Left ventricle myocardium inferior (tissue), 1 donor: ENCODE measurements around the gene HOXA6. TPM values are rescaled to one million over a fixed set of nuclear protein-coding genes. Genes with fewer than 3 reads are reported as not detected.

ENCODE experiments used
- DNase-seq: peaks from one replicate; pipeline ENCODE4 v3.0.0-alpha.2; 2020
- H3K27ac ChIP-seq: fragments of 200-600 bp; replicated peaks from 2 replicates; pipeline ENCODE4 v1.8.0; 2021
- H3K27me3 ChIP-seq: fragments of 200-600 bp; 2 replicates; pipeline ENCODE4 v1.8.0; 2021; ENCODE audit warnings: low read depth
- H3K36me3 ChIP-seq: fragments of 200-600 bp; 2 replicates; pipeline ENCODE4 v1.8.0; 2021
- H3K4me1 ChIP-seq: fragments of 200-600 bp; 2 replicates; pipeline ENCODE4 v1.8.0; 2021
- H3K4me3 ChIP-seq: fragments of 200-600 bp; 2 replicates; pipeline ENCODE4 v1.8.0; 2021; ENCODE audit warnings: mild to moderate bottlenecking, moderate library complexity
- H3K9me3 ChIP-seq: fragments of 200-600 bp; replicated peaks from 2 replicates; pipeline ENCODE4 v1.8.0; 2021
- intact Hi-C: fragments of 100-400 bp; cut with micrococcal nuclease; formaldehyde crosslinking; loops from one replicate; pipeline ENCODE4 v1.11.0; 2022
- total RNA-seq: library from RNA; stranded (reverse); fragmentation: NEBNext Ultra II Directional; extraction: Animal tissue kit (Norgen Biotek cat#: 25700); gene quantifications from one replicate; pipeline ENCODE4 v1.2.1, GENCODE V29; 2021
- TF ChIP-seq, protein P1 (sequence below): fragments of 200-600 bp; IDR thresholded peaks from 2 replicates; pipeline ENCODE4 v1.8.0; 2021; ENCODE audit warnings: antibody characterized with exemption, mild to moderate bottlenecking, borderline replicate concordance
- donor health status: DM: no; HTN: yes; CAD: no; lungs with severe emphysema.

The HOXA6 gene
- total RNA-seq, 1 donor from 2014 or later, result not detected

DNA sequence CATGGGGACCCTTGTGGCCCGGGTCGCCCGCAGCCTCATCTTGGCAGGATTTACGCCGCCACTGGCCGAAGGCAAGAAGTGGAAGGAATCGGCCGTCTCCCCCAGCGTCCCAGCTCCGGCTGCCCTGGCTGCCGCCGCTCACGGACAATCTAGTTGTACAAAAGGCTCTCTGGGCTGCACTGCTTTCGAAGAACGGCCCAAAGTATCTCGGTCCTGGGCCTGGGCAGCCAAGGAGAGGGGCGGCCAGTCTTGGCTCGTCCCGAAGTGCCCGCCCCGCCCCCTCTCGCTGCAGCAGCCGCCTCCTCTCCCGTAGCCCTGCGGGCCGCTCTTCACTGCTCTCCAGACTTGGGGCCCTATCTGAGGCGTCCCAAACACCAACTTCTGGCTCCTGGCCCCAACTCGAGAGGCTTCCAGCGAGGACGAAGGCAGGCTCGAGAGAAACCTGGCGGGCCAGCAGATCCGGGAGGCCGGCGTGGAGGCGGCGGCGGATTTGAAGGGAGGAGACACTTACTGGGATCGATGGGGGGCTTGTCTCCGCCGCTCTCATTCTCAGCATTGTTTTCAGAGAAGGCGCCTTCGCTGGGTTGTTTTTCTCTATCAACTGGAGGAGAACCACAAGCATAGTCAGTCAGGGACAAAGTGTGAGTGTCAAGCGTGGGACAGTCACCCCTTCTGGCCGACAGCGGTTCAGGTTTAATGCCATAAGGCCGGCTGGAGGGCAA is 17.0 kb upstream of the HOXA6 start:
- Histone ChIP-seq H3K4me3 (peak overlapping the region; percentile 54), H3K36me3 (no peaks in the 10 kb centered on the region), H3K27ac (no peak overlapping the region), H3K27me3 (peaks cover 100% of the 10 kb centered on the region), H3K4me1 (peaks cover 49% of the 10 kb centered on the region), H3K9me3 (no peaks in the 10 kb centered on the region)
- intact Hi-C loops, result loop anchor here (5.0 kb wide), 1 partner anchor 792 kb away; no protein-coding TSS in a partner anchor
- TF ChIP-seq, protein P1, sequence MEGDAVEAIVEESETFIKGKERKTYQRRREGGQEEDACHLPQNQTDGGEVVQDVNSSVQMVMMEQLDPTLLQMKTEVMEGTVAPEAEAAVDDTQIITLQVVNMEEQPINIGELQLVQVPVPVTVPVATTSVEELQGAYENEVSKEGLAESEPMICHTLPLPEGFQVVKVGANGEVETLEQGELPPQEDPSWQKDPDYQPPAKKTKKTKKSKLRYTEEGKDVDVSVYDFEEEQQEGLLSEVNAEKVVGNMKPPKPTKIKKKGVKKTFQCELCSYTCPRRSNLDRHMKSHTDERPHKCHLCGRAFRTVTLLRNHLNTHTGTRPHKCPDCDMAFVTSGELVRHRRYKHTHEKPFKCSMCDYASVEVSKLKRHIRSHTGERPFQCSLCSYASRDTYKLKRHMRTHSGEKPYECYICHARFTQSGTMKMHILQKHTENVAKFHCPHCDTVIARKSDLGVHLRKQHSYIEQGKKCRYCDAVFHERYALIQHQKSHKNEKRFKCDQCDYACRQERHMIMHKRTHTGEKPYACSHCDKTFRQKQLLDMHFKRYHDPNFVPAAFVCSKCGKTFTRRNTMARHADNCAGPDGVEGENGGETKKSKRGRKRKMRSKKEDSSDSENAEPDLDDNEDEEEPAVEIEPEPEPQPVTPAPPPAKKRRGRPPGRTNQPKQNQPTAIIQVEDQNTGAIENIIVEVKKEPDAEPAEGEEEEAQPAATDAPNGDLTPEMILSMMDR, result no peak
- DNase-seq, result peak; percentile 14

DNA sequence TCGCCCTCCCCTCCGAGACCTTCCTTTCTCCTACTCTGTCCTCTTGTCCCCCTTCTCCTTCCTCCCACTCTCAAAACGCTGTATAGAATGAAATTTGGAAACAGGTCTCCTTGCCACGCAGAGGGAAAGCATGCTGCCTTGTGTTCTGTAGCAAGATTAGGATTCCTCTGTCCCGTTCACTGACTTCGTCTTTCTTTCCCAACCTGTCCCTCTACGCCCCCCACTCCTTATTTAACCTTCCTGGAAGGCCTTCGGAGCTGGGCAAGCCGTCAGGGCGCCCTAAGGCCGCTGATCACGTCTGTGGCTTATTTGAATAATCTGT is 16.4 kb upstream of the HOXA6 start:
- DNase-seq, result no peak
- Histone ChIP-seq H3K4me1 (peaks cover 46% of the 10 kb centered on the region), H3K4me3 (peak overlapping the region; percentile 54), H3K9me3 (no peaks in the 10 kb centered on the region), H3K36me3 (no peaks in the 10 kb centered on the region), H3K27me3 (peaks cover 100% of the 10 kb centered on the region), H3K27ac (no peak overlapping the region)
- TF ChIP-seq, protein P1, result no peak
- intact Hi-C loops, result loop anchor here (5.0 kb wide), 1 partner anchor 792 kb away; no protein-coding TSS in a partner anchor

DNA sequence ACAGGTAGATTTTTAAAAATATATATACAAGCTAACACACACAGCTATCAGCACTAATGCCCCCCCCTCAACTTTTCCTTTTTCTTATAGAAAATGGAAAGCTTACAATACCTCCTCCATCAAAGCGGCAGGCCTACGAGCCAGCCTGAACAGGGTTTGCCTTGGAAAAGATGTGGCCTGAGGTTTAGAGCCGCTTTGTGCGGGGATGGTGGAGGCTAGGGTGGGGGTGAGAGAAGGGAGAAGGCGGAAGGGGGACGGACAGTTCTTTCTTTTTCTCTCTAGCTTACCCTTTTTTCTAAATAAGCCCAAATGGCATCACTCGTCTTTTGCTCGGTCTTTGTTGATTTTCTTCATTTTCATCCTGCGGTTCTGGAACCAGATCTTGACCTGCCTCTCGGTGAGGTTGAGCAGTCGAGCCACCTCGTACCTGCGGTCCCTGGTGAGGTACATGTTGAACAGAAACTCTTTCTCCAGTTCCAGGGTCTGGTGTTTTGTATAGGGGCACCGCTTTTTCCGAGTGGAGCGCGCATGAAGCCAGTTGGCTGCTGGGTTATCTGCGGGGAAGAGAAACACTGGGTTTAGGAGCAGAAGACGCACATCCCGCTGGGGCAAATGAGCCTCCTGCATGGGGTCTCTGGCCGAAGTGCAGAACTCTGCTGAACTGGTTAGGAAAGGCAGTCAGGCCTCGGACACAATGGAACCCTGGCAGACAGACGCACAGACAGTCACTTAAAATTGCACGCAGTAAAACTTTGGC is 15.9 kb upstream of the HOXA6 start:
- Histone ChIP-seq H3K27me3 (peaks cover 100% of the 10 kb centered on the region), H3K27ac (no peak overlapping the region), H3K36me3 (no peaks in the 10 kb centered on the region), H3K9me3 (no peaks in the 10 kb centered on the region), H3K4me3 (no peak overlapping the region), H3K4me1 (peaks cover 46% of the 10 kb centered on the region)
- TF ChIP-seq, protein P1, result no peak
- intact Hi-C loops, result loop anchor here (5.0 kb wide), 1 partner anchor 791 kb away; no protein-coding TSS in a partner anchor
- peak; percentile 9 for DNase-seq

DNA sequence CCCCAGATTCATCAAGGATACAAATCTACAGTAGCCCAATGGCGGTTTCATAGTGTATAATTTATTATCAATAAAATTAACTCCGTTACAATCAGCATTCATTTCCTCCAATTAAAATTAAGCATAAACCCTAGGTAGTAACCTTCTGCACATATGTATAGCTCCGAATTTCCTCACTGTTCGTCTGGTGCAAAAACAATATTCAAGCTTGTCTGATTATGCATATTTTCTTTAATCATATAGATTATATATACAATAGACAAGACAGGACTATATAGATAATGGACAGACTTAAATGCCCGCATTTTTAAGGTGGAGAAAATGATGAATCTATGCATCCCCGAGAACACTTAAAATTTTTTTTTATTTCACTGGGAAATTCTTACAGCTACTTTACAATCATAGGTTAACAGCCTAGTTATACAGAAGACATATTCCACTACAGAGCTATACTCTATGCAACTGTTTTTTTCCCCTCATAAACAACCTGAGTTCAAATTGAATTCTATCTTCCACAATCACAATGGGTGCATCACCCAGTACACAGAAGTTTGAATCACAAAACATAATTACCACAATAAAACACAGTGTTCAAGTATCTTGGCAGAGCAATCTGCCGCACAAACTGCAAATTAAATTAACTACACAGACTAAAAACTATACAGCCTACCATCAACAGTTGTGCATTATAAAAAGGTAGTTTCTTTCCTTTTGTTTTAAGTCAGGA is 15.2 kb upstream of the HOXA6 start:
- Histone ChIP-seq H3K9me3 (no peaks in the 10 kb centered on the region), H3K4me3 (no peak overlapping the region), H3K36me3 (no peaks in the 10 kb centered on the region), H3K27me3 (peaks cover 100% of the 10 kb centered on the region), H3K27ac (no peak overlapping the region), H3K4me1 (peaks cover 46% of the 10 kb centered on the region)
- no peak for DNase-seq
- intact Hi-C loops, result loop anchor here (5.0 kb wide), 1 partner anchor 790 kb away; no protein-coding TSS in a partner anchor
- TF ChIP-seq, protein P1, result no peak
